Choroid plexus epithelial cell (primary cell): Measurements from ENCODE around the gene MMP24.

Source experiments
- DNase-seq: peaks from one replicate; pipeline ENCODE4 v3.0.0-alpha.2; 2010; ENCODE audit warnings: low read depth
- H3K4me3 ChIP-seq: 2 replicates; pipeline ENCODE4 v1.5.1; 2011; ENCODE audit warnings: low read depth, mild to moderate bottlenecking, control low read depth, low read length, moderate library complexity
- TF ChIP-seq, protein P1 (sequence below): conservative IDR thresholded peaks from 2 replicates; pipeline ENCODE4 v1.5.1; 2011; ENCODE audit warnings: low read depth, mild to moderate bottlenecking, control low read depth, inconsistent platforms, low read length, moderate library complexity

The MMP24 gene

DNA sequence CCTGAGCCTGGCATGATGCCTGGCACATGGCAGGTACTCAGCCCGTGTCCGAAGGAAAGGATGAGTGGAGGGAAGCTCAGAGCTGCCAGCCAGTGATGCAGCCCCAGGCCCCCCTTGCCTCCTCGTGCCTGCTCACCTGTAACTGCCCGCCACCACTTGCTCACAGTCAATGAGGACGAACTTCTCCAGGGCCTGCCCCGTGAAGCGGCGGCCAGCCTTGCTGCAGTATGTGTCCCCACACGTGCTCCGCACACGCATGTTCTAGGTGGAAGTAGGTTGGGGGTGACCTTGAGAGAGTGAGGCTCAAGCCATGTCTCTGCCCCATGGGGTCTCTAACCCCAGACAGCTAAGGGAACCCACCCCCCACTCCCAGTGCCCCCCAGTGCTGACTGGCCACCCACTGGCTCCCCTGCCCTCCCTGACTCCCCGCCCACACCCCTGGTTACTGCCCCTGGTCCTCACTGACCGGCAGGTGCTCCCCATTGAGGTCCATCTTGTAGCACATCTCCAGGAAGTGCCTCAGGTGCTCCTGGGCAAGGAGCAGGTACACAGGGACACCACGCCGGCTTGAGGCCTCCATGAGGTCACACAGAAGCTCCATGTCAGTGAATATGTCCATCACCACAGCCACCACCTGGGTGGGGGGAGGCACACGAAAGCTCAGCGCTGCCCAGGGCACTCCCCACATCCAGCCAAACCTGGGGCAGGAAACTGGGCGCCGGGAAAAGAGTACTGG is 62.0 kb downstream of the MMP24 start:
- TF ChIP-seq, protein P1, sequence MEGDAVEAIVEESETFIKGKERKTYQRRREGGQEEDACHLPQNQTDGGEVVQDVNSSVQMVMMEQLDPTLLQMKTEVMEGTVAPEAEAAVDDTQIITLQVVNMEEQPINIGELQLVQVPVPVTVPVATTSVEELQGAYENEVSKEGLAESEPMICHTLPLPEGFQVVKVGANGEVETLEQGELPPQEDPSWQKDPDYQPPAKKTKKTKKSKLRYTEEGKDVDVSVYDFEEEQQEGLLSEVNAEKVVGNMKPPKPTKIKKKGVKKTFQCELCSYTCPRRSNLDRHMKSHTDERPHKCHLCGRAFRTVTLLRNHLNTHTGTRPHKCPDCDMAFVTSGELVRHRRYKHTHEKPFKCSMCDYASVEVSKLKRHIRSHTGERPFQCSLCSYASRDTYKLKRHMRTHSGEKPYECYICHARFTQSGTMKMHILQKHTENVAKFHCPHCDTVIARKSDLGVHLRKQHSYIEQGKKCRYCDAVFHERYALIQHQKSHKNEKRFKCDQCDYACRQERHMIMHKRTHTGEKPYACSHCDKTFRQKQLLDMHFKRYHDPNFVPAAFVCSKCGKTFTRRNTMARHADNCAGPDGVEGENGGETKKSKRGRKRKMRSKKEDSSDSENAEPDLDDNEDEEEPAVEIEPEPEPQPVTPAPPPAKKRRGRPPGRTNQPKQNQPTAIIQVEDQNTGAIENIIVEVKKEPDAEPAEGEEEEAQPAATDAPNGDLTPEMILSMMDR, result no peak
- no peak for DNase-seq
- no peak overlapping the region for H3K4me3 ChIP-seq

DNA sequence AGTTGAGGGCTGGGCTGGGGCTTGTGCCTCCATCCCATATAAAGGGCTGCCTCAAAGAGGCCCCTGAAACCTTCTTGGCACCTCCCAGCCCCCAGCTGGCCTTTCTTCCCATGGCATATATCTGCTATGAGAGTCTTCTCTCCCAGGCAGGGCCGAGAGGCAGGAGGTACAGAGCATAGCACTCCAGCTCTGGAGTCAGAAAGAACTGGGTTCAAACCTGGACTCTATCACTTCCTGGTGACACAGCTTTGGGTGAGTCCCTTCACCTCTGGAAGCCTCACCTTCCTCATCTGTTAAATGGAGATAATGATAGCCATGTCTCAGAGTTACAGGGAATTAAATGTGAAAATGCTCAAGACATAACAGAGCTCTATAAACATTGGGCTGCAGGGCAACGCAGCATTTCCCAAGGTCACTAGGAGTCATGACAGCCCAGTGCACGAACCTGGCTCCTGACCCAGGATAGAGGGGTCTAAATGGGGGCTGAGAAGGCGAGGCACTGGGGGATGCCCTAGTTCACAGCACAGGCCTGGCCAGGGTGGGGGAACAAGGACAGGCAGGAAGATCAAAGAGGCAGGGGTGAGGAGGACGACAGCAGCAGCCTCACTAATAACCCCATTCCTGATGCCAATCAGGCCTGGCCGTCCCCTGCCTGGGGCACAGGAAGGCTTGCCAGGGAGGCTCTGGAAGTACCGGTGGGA is 63.8 kb downstream of the MMP24 start:
- no peak overlapping the region for H3K4me3 ChIP-seq
- DNase-seq, result no peak
- TF ChIP-seq, protein P1, result no peak

DNA sequence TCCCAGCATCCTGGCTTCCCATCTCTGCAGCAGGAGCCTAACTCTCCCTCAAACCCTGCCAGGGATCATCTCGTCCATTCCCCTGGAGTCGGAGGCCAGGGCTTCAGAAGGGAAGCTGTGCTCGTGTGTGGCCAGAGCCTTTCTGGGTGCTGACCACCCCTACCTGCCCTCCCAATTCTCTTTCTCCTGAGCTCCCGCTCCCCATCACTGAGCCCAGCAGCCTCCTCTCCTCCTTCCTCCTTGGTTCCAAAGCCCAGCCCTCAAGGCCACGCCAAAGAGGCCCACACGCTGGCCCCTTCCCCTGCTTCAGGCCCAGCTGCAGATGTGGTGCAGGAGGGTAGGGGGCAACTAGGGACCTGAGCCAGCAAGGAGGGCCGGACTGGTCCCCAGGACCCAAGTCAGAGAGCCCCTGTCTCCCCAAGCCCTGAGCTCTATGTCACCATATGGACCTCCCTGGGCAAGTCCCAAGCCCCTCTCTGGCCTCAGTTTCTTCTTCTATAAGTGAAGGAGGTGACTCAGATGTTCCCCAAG is 64.5 kb downstream of the MMP24 start:
- no peak overlapping the region for H3K4me3 ChIP-seq
- no peak for DNase-seq
- TF ChIP-seq, protein P1, result no peak

DNA sequence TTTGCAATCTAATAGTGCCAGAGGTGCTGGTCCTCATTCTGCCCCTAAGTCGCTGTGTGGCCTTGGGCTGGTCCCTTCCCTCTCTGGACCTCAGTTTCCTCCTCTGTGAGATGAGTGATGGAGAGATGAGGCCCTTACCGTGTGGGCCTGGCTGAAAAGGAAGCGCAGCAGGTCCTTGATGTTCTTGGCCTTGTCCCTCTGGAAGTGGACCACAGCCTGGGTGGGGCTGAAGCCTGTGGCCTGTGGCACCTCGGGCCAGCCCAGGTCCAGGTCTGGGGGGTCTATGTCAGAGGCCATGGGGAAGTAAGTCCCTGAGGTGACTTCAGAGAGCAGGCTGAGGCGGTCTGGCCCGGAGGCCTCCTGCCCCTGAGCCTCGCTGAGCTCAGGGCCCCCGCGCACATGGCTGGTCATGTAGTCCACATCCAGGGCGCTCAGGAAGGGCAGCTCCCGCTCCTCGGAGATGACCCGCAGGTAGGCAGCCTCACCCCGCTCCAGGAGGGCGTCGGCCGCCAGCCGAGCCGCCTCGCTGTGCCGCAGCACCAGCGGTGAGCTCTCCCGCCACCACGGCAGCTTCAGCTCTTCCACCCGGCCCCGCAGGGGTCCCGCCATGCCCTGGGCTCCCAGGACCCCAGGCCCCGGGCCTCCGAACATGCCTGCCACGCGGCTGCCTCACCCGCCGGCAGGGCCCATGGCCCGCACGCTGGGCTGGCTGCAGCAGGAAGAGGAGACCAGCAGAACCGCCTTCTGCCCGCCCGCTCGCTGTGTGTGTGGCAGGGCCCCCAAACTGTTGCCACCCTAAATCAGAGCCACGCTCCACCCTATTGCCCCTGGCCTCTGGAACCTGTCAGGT is 65.4 kb downstream of the MMP24 start, which contains the start of gene FAM83C:
FAM83C (minus strand) TSS at position 772 of the 850 bp plus-strand sequence; CDS start at position 651, 121 bp downstream.
- DNase-seq, result no peak
- no peak within 1 kb of the TSS for H3K4me3 ChIP-seq
- TF ChIP-seq, protein P1, result no peak

DNA sequence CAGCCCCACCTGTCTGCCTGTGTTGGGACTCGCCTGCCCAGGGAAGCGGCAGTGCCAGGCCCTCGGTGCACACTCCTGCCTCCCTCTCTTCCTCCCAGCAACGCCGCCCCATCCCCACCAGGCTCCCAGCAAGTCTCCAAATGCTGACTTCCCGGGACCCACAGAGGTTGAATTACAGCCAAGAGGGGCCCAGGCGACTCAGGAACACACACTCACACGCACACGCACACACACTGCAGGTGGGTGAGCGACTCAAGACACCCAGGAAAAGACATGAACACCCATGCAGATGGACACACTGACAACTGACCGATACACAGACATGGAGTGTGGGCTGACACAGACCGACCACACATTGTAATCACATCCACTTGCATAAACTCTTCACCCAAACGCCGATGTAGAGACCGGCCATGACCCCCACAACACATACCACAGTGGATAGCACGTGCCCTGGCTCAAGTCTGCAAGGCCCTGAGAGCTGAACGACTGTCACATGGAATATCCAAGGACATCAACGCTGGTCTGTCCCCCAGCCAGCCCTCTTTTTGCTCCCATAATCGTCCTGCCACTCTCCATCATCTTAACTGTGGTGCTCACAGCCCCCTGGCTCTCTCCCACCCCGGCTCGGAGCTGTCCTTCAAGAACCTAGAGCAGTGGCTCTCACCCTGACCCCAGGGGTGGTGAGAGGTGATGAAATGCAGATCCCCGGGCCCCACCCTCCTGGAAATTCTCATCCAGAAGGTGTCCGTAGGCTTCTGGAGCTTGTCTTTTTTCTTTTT is 66.2 kb downstream of the MMP24 start:
- no peak overlapping the region for H3K4me3 ChIP-seq
- TF ChIP-seq, protein P1, result no peak
- no peak for DNase-seq
